ENCODE measurements around the gene CCDC85C. TPM values are rescaled to one million over a fixed set of nuclear protein-coding genes. Genes with fewer than 3 reads are reported as not detected.

The CCDC85C gene
- total RNA-seq, 2 donors from 2014 or later = 35.1 to 47.2 TPM

DNA sequence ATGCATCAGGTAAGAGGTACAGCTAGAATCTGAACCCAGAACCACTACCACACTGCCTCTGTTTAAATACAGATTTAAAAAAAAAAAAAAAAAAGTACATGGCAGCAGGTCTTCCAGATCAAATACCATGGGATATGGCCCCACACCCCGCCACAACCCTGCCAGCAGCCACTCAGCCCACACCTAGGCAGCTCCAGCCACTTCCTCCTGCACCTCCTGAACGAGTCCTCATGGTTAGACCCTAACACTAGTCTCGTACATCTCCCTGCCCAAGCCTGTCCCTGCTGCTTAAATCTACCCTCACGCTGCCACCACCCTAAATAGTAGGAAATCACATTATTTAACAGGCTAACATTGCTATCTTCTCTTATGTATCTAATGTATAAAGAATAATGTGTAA, 135.9 kb downstream of the CCDC85C start:
- intact Hi-C loops (cut with DNase I) = no loop called here
- Histone ChIP-seq H3K27me3 (replicated peaks; ENCODE audit: insufficient read depth) (no peaks in the 10 kb centered on the region), H3K36me3 (no peaks in the 10 kb centered on the region), H3K4me1 (replicated peaks) (no peaks in the 10 kb centered on the region), H3K27ac (no peak overlapping the region), H3K9me3 (no peaks in the 10 kb centered on the region), H3K4me3 (no peak overlapping the region)
- WGBS = 83% methylated on average over 4 of the region's 4 CpGs
- no peak for DNase-seq (ENCODE audit: low spot score)
- TF ChIP-seq CTCF (IDR thresholded peaks at IDR 0.05) (no peak), POLR2AphosphoS5 (IDR thresholded peaks at IDR 0.05) (no peak), POLR2A (IDR thresholded peaks at IDR 0.05) (no peak)

DNA sequence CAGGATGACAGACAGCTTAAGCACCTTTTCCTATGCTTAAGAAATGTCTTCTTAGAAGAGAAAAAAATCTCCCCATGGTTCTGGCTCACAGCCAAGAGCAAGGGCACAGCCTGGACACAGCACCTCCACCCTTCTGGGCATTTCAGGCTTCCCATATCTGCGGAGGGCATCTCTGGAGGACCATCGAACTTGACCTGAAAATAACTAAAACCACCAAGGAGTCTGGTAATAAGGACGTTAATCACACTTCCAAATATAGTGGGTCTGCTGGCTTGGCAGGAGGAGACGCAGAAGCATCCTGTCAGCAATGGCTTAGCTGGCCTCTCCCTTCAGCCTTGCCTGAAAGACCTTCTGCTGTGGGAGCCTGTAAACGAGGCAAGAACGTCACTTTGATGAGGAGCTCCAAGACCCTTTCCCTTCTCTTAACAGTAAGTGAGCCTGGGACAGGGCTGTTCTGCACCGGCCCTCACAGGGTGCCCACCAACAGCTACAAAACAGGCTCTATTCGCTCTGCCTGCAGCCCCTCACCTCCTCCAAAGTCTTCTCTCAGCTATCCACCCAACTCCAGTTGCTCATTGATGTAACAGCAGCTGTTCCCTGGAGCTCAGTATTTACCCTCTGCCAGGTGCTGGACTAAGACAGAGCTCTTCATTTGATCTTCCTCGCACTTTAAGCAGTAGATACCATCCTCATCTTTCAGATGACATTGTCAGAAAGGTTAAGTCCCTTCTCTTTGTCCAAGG, 136.5 kb downstream of the CCDC85C start:
- TF ChIP-seq CTCF (IDR thresholded peaks at IDR 0.05) = no peak
- TF ChIP-seq POLR2AphosphoS5 (IDR thresholded peaks at IDR 0.05) = no peak
- no peak for TF ChIP-seq POLR2A (IDR thresholded peaks at IDR 0.05)
- no peak overlapping the region for H3K4me3 ChIP-seq
- H3K27ac ChIP-seq = no peak overlapping the region
- H3K36me3 ChIP-seq = no peaks in the 10 kb centered on the region
- no peaks in the 10 kb centered on the region for H3K9me3 ChIP-seq
- WGBS = 71% methylated on average over 9 of the region's 9 CpGs
- intact Hi-C loops (cut with DNase I) = no loop called here
- DNase-seq (ENCODE audit: low spot score) = no peak
- no peaks in the 10 kb centered on the region for H3K27me3 ChIP-seq (replicated peaks; ENCODE audit: insufficient read depth)
- no peaks in the 10 kb centered on the region for H3K4me1 ChIP-seq (replicated peaks)

DNA sequence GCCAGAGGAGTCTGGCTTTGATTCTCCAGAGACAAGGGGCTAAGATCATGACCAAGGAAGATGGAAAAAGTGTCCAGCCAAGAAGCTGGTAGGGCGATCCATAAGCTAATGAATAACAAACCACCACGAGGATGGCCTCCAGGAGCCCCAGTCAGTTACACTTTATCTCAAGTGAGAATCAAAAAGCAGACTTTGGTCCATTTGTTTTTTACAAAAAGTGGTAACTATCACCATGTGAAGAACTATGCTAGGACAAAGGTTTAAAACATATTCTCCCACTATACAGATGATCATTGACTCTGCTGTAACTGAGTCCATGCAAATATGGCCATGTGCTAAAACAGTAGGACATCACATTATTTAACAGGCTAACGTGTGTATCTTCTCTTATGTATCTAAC, 137.2 kb downstream of the CCDC85C start:
- no peak for DNase-seq (ENCODE audit: low spot score)
- Histone ChIP-seq H3K27me3 (replicated peaks; ENCODE audit: insufficient read depth) (no peaks in the 10 kb centered on the region), H3K27ac (no peak overlapping the region), H3K4me3 (no peak overlapping the region), H3K9me3 (no peaks in the 10 kb centered on the region), H3K4me1 (replicated peaks) (no peaks in the 10 kb centered on the region), H3K36me3 (no peaks in the 10 kb centered on the region)
- WGBS = 72% methylated on average over 3 of the region's 3 CpGs
- intact Hi-C loops (cut with DNase I) = no loop called here
- no peak for TF ChIP-seq POLR2A (IDR thresholded peaks at IDR 0.05)
- TF ChIP-seq CTCF (IDR thresholded peaks at IDR 0.05) = no peak
- no peak for TF ChIP-seq POLR2AphosphoS5 (IDR thresholded peaks at IDR 0.05)

DNA sequence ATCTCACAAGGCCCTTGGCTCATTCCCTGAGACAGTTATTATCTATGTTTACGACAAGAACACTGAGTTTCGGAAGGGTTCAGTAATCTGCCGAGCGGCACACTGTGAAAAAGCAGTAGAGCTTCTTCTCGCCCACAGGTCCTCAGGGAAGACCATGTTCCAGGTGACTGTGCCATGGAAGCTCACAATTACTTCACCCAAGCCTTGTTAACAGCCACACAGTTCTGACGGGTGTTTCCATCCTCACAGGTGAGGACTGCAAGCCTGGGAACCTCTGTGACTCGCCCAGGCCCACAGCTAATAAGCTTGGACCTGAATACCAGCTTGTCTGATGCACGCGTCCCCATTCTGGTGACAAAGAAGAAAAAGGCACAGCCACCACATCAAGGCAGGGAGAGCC, 138.7 kb downstream of the CCDC85C start:
- intact Hi-C loops (cut with DNase I) = no loop called here
- Histone ChIP-seq H3K4me1 (replicated peaks) (no peaks in the 10 kb centered on the region), H3K27ac (no peak overlapping the region), H3K4me3 (no peak overlapping the region), H3K9me3 (no peaks in the 10 kb centered on the region), H3K36me3 (no peaks in the 10 kb centered on the region), H3K27me3 (replicated peaks; ENCODE audit: insufficient read depth) (no peaks in the 10 kb centered on the region)
- TF ChIP-seq CTCF (IDR thresholded peaks at IDR 0.05) (no peak), POLR2A (IDR thresholded peaks at IDR 0.05) (no peak), POLR2AphosphoS5 (IDR thresholded peaks at IDR 0.05) (no peak)
- 75% methylated on average over 9 of the region's 9 CpGs for WGBS
- no peak for DNase-seq (ENCODE audit: low spot score)

- 83% methylated on average over 4 of the region's 4 CpGs for WGBS
- H3K27ac ChIP-seq = no peak overlapping the region
- no peaks in the 10 kb centered on the region for H3K9me3 ChIP-seq
- no peak overlapping the region for H3K4me3 ChIP-seq
- intact Hi-C loops (cut with DNase I) = no loop called here
- TF ChIP-seq POLR2AphosphoS5 (IDR thresholded peaks at IDR 0.05) (no peak), POLR2A (IDR thresholded peaks at IDR 0.05) (no peak), CTCF (IDR thresholded peaks at IDR 0.05) (no peak)
- no peak for DNase-seq (ENCODE audit: low spot score)
- H3K27me3 ChIP-seq (replicated peaks; ENCODE audit: insufficient read depth) = no peaks in the 10 kb centered on the region
- H3K36me3 ChIP-seq = no peaks in the 10 kb centered on the region
- H3K4me1 ChIP-seq (replicated peaks) = no peaks in the 10 kb centered on the region
Measured at GRCh38 chr14:99463974-99464373, 140.0 kb downstream of the CCDC85C start.

All from prostate gland (tissue), 2 donors.